GM21447 (cell line): ENCODE results near the gene YARS2.

Experiments
- ATAC-seq: cut with Tn5 transposase; IDR thresholded peaks from one replicate; pipeline ENCODE4 v1.9.1; 2021; ENCODE audit not compliant: unreplicated experiment

Gene YARS2

DNA sequence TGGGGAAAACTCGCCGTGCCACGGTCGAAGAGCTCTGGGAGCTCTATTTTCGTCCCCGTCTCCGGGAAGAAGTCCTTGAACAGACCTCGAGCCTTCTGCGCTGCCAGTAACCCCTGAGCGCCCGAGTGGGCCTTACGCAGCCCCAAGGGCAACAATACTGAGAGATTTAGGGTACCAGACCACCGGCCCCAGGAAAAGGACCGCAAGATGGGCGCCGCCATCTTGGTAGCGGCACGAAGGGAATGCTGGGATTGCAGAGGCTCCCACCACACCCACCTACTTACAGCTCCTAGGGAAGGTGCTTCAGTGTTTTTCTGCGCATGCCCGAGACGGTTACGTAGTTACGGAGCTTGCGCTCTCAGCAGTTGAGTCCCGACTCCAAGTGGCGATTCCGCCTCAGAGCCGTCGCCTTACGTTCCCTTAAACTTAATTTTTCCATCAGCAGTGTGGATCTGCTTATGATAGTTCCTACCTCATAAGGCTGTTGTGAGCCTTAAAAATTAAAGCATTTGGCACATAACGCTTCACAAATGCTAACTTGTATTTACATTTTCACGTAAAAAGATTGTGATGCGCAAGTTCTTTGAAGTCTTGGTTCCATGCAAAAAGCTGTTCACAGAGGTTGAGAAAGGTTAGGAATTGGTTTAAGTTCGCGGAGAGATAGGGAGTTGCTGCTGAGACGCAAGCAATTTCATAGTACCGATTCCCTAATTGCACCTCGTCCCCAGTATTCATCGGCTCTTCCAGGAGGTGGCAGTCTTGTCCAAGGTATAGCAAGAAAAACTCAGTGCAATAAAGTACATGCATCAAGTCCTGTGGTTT lies at the start of gene YARS2:
Gene YARS2, minus strand, starts transcription at position 244 of the 822 bp plus-strand sequence. Its CDS starts 23 bp downstream, at position 221.
- peak; percentile 93 for ATAC-seq

- no peak for ATAC-seq
These were observed 48.6 kb upstream of the YARS2 start for GRCh38 chr12:32804301-32804700.

- no peak for ATAC-seq
These were observed 45.7 kb upstream of the YARS2 start for GRCh38 chr12:32801269-32801980.

DNA sequence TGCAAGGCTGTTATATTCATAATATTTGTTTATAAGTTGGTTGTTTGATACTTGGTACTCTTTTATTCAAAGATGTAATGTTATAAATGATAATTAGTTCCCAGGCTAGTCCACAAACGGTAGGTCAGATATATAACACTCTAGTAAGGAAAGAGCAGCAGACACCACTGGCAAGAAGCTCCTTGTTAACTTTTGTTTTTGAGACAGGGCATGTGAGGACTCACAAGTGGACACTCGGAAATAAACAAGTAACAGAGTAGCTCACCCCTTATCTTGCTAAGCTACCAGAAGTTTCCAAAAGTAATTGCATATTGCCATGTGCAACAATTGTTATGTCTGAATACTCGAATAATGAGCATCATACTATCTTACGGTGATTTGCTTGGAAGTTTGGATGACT lies 38.6 kb upstream of the YARS2 start:
- ATAC-seq = no peak

- no peak for ATAC-seq
These were observed 34.2 kb upstream of the YARS2 start for GRCh38 chr12:32789916-32790315.

- no peak for ATAC-seq
These were observed 33.7 kb upstream of the YARS2 start for GRCh38 chr12:32789446-32789845.

DNA sequence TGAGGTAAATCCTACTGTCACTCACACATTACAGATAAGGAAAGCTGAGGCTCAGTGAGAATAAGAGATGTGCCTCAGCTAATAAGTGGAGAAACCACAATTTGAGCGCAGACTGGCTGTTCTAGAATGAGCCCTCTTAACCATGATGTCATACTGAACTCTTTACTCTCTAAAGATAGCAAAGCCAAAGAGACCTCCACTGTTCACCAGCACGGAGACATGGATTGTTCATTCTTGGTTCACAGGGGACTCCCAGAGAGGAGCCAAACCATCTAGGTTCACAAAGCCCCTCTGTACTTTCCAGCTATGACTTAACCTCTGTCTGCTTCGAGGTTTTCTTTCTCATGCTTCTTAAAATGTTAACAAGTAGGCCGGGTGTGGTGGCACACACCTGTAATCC lies 32.7 kb upstream of the YARS2 start:
- ATAC-seq = no peak

GRCh38 chr12:32785557-32785956 lies 29.9 kb upstream of the YARS2 start:
- no peak for ATAC-seq

- no peak for ATAC-seq
These were observed 27.3 kb upstream of the YARS2 start for GRCh38 chr12:32783029-32783428.

- ATAC-seq = no peak
These were observed 24.4 kb upstream of the YARS2 start for GRCh38 chr12:32780071-32780470.

DNA sequence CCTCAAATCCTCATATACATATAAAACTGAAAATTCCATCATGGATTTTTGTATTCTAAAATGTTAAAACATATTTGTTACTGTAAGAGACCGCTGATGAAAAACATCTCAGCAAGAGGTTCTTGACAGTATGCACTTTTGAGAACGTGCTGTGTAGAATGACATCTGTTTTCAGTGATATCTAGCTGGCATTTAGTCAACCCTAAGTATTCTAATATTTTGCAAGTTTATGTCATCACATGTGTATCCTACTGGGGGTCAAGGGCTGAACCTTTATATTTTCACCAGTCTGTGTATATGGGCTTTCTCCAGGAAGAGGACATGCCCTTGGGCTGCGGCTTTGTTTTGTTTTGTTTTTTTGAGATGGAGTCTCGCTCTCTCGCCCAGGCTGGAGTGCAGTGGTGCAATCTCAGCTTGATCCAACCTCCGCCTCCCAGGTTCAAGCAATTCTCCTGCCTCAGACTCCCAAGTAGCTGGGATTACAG lies 22.0 kb upstream of the YARS2 start:
- ATAC-seq = no peak

GRCh38 chr12:32777159-32777558 lies 21.5 kb upstream of the YARS2 start:
- ATAC-seq = no peak

- ATAC-seq = no peak
These were observed 20.6 kb upstream of the YARS2 start for GRCh38 chr12:32776258-32776657.

DNA sequence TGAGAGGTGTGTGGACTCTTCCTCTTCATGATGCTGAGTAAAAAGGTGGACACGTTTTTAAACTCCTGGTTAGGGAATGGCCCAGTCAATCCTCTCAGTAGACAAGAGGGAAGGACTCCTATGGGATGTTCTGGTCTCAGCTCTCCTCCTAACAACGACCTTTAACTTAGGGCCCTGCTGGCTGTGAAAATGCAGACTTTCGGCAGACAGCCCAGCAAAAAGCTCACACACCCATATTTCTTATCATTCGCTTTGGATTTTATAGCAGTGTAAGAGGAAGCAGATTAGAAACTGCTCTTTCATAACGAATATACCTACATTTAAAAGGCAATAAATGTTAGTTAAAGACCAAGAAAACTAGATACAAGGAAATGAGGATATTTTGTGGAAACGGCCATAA lies 18.0 kb upstream of the YARS2 start:
- ATAC-seq = no peak

DNA sequence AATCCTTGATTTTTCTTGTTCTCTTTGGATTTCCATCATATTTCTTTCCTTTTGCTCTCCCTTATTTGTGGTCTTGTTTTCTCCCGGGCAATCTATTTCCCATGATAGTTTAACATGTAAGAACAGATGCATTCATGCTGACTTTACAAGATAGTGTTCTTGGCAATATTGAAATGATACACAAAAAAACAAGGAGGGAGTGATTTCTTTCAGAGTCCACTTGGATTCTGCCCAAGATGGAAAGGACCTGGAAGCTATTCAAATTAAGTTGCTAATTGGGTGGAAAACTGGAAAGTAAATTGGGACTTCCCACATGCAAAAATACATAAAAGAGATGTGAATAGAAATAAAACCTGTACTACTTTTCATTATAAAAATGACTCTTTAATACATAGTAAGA lies 14.4 kb upstream of the YARS2 start:
- no peak for ATAC-seq

GRCh38 chr12:32768518-32768917 lies 12.8 kb upstream of the YARS2 start:
- ATAC-seq = no peak

GRCh38 chr12:32765906-32766305 lies 10.2 kb upstream of the YARS2 start:
- no peak for ATAC-seq

DNA sequence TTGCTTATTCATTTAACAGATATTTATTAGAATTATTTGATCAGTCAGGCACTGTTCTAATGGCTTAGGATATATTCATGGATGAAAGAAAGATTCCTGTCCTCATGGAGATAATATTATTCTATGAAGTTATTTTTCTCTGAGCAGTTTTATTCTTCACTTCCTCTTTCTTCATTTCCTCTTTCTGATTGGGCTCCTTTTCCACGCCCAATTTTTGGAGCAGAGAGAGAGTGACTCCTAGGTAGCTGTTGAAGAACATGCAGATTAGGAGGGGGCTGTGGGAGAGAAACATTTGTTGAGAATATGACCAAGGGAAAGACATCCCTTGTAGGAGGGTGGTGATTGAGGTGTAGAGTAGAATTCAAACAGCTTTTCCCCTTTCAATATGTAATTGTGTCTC lies 6.0 kb upstream of the YARS2 start:
- ATAC-seq = no peak

- ATAC-seq = no peak
These were observed 1.5 kb upstream of the YARS2 start for GRCh38 chr12:32757157-32757556.

- no peak for ATAC-seq
These were observed 874 bp upstream of the YARS2 start for GRCh38 chr12:32756476-32757066.

- peak; percentile 73 for ATAC-seq
These were observed 545 bp downstream of the YARS2 start for GRCh38 chr12:32755051-32755653.
